Mammary epithelial cell (primary cell): ENCODE results near the gene OLFML2A.

ENCODE experiments used
- CTCF ChIP-seq, 2 donors: IDR thresholded peaks in 1 of 2; conservative IDR thresholded peaks in 1 of 2; 2 replicates each; pipeline ENCODE4 v1.5.1; 2011 to 2012; ENCODE audit warnings: inconsistent platforms in 2 of 2, low read length in 2 of 2, mild to moderate bottlenecking in 2 of 2, control low read depth in 1 of 2, low read depth in 1 of 2; ENCODE audit not compliant: insufficient read depth in 1 of 2; ENCODE audit errors: extremely low read depth in 1 of 2
- EZH2 ChIP-seq: IDR thresholded peaks from 2 replicates; pipeline ENCODE4 v1.6.1; 2012; ENCODE audit warnings: low read length, inconsistent platforms, borderline replicate concordance

GRCh38 chr9:124758691-124759090 is 18.2 kb upstream of the OLFML2A start:
- TF ChIP-seq CTCF (conservative IDR thresholded peaks at IDR 0.05 in 1 of 2, IDR thresholded peaks at IDR 0.05 in 1 of 2; ENCODE audit: extremely low read depth in 1 of 2, insufficient read depth in 1 of 2, low read depth in 1 of 2, low read length in 2 of 2) = no peak
- TF ChIP-seq EZH2 = no peak
